ENCODE measurements around the gene SGPP2. TPM values are rescaled to one million over a fixed set of nuclear protein-coding genes. Genes with fewer than 3 reads are reported as not detected.

The SGPP2 gene
- total RNA-seq, 1 experiment from 2014 or later: 0.57 TPM

DNA sequence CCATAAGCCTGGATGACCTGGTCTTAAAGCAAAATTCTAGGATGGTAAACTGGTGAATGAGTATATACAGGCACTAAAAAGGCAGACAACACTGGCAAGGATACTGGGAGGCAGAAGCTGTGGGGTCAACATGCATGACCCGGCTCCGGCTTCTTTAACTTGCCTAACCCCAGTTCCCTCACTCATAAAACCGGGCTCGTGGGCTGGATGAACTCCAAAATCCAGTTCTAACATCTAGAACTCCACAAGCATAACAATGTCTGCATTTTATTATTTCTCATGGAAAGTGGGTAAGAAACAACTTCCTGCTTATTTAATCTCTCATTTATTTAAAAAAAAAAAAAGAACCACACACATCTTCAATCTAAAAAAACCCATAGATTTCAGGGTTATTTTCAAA lies 174.3 kb downstream of the SGPP2 start:
- no peak overlapping the region for H2AFZ ChIP-seq
- H3K27ac ChIP-seq: no peak overlapping the region
- peaks cover 63% of the 10 kb centered on the region for H3K36me3 ChIP-seq (ENCODE audit: low read depth)
- no TSS peak for BruUV-seq (replicated peaks)
- no peaks in the 10 kb centered on the region for H3K9me3 ChIP-seq (ENCODE audit: insufficient read depth, low read depth)
- CTCF ChIA-PET: interaction anchor here (0.6 kb wide), 1 partner anchor 281 kb away, joined by 4 read pairs; no protein-coding TSS in a partner anchor
- 0 out of 2 replicates have a peak, but pooled peaks cover 8% of the 10 kb centered on the region for H3F3A ChIP-seq (ENCODE audit: insufficient read depth, low read depth)
- H3K4me1 ChIP-seq (replicated peaks; ENCODE audit: insufficient read depth): 0 out of 2 replicates have a peak, but pooled peaks cover 7% of the 10 kb centered on the region
- TF ChIP-seq, protein P1, sequence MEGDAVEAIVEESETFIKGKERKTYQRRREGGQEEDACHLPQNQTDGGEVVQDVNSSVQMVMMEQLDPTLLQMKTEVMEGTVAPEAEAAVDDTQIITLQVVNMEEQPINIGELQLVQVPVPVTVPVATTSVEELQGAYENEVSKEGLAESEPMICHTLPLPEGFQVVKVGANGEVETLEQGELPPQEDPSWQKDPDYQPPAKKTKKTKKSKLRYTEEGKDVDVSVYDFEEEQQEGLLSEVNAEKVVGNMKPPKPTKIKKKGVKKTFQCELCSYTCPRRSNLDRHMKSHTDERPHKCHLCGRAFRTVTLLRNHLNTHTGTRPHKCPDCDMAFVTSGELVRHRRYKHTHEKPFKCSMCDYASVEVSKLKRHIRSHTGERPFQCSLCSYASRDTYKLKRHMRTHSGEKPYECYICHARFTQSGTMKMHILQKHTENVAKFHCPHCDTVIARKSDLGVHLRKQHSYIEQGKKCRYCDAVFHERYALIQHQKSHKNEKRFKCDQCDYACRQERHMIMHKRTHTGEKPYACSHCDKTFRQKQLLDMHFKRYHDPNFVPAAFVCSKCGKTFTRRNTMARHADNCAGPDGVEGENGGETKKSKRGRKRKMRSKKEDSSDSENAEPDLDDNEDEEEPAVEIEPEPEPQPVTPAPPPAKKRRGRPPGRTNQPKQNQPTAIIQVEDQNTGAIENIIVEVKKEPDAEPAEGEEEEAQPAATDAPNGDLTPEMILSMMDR (conservative IDR thresholded peaks at IDR 0.05): no peak
- no peak for TF ChIP-seq EZH2 (IDR thresholded peaks at IDR 0.05; ENCODE audit: low read depth)
- no peak overlapping the region for H3K4me2 ChIP-seq
- no peaks in the 10 kb centered on the region for H3K79me2 ChIP-seq (ENCODE audit: low read depth)
- no peaks in the 10 kb centered on the region for H3K27me3 ChIP-seq (ENCODE audit: insufficient read depth, low read depth)
- peaks cover 11% of the 10 kb centered on the region; the same call in 1 of the 2 replicates for H4K20me1 ChIP-seq (ENCODE audit: insufficient read depth)
- DNase-seq: no peak
- intact Hi-C loops (cut with micrococcal nuclease; ENCODE audit: unreplicated experiment): no loop called here
- POLR2A ChIA-PET (ENCODE audit: unreplicated experiment): no interaction called here
- no peaks in the 10 kb centered on the region for H3K9me2 ChIP-seq (ENCODE audit: insufficient read depth)
- H3K4me3 ChIP-seq: no peak overlapping the region

DNA sequence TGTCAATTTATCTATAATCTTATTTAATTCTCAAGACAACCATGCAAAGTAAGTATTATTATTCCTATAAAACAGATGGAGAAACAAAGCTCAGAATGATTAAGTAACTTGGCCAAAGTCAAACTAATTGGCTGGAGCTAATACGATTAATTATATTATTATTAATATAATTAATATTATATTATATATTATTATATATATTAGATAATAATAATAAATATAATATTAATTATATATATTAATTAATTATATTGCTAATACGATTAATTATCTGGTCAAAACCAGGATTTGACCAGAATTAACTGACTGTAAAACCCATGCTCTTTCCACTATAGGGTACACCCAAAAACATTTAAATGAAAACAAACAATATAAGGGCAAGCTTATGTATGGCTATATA lies 179.2 kb downstream of the SGPP2 start:
- H3K27ac ChIP-seq: no peak overlapping the region
- no peaks in the 10 kb centered on the region; the same call in 1 of the 2 replicates for H3K79me2 ChIP-seq (ENCODE audit: low read depth)
- no peaks in the 10 kb centered on the region for H3K9me2 ChIP-seq (ENCODE audit: insufficient read depth)
- no peak overlapping the region for H2AFZ ChIP-seq
- no TSS peak for BruUV-seq (replicated peaks)
- intact Hi-C loops (cut with micrococcal nuclease; ENCODE audit: unreplicated experiment): no loop called here
- no peaks in the 10 kb centered on the region; the same call in 1 of the 2 replicates for H3F3A ChIP-seq (ENCODE audit: insufficient read depth, low read depth)
- ChIA-PET CTCF (no interaction called here), POLR2A (ENCODE audit: unreplicated experiment) (no interaction called here)
- peaks cover 50% of the 10 kb centered on the region for H3K36me3 ChIP-seq (ENCODE audit: low read depth)
- no peaks in the 10 kb centered on the region for H3K4me1 ChIP-seq (replicated peaks; ENCODE audit: insufficient read depth)
- H4K20me1 ChIP-seq (ENCODE audit: insufficient read depth): peaks cover 23% of the 10 kb centered on the region; the same call in 1 of the 2 replicates
- no peaks in the 10 kb centered on the region for H3K27me3 ChIP-seq (ENCODE audit: insufficient read depth, low read depth)
- H3K4me3 ChIP-seq: no peak overlapping the region
- DNase-seq: no peak
- no peaks in the 10 kb centered on the region for H3K9me3 ChIP-seq (ENCODE audit: insufficient read depth, low read depth)
- TF ChIP-seq, protein P1 (conservative IDR thresholded peaks at IDR 0.05): no peak
- TF ChIP-seq EZH2 (IDR thresholded peaks at IDR 0.05; ENCODE audit: low read depth): no peak
- H3K4me2 ChIP-seq: no peak overlapping the region

DNA sequence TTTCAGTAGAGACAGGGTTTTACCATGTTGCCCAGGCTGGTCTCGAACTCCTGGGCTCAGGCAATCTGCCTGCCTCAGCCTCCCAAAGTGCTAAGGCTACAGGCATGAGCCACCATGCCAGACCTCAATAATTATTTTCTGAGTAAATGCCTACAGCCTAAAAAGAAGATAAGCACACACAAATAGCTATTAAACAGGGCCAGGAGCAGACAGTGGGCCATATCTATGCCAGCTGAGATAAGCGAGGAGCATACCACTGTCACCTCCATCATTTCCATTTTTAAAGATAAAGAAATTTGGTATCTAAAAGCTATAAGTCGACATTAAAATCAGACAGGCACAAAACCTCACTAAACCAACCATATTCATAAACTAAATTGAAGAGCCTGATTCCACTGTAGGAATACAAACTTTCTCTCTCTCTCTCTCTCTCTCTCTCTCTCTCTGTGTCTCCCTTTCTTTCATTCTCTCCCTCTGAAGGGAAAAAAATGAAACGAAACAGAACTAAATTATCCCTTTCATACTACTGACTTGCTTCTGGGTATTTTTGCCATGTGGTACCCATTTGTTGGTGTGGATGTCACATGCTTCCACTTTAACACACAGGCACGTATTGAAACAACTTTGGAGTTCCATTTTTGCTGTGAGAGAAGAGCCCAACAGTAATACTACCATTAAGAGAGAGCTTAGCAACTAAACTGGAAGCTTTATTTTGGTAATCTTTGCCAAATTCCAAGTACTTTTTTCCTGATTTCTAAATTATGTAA lies 180.6 kb downstream of the SGPP2 start:
- H3K4me1 ChIP-seq (replicated peaks; ENCODE audit: insufficient read depth): no peaks in the 10 kb centered on the region
- BruUV-seq (replicated peaks): no TSS peak
- ChIA-PET CTCF (interaction anchor here (0.7 kb wide), 3 partner anchors 185 to 266 kb away, joined by 4 to 8 read pairs (median 5); no protein-coding TSS in a partner anchor), POLR2A (ENCODE audit: unreplicated experiment) (interaction anchor here (0.6 kb wide), 1 partner anchor 24 kb away, joined by 6 read pairs; no protein-coding TSS in a partner anchor)
- no peaks in the 10 kb centered on the region for H3K9me2 ChIP-seq (ENCODE audit: insufficient read depth)
- H3K36me3 ChIP-seq (ENCODE audit: low read depth): peaks cover 44% of the 10 kb centered on the region
- no peaks in the 10 kb centered on the region; the same call in 1 of the 2 replicates for H3K79me2 ChIP-seq (ENCODE audit: low read depth)
- H4K20me1 ChIP-seq (ENCODE audit: insufficient read depth): peaks cover 35% of the 10 kb centered on the region; the same call in 1 of the 2 replicates
- TF ChIP-seq, protein P1 (conservative IDR thresholded peaks at IDR 0.05): no peak
- TF ChIP-seq EZH2 (IDR thresholded peaks at IDR 0.05; ENCODE audit: low read depth): no peak
- H3K4me2 ChIP-seq: no peak overlapping the region
- H3F3A ChIP-seq (ENCODE audit: insufficient read depth, low read depth): no peaks in the 10 kb centered on the region; the same call in 1 of the 2 replicates
- H3K4me3 ChIP-seq: no peak overlapping the region
- H3K9me3 ChIP-seq (ENCODE audit: insufficient read depth, low read depth): no peaks in the 10 kb centered on the region
- intact Hi-C loops (cut with micrococcal nuclease; ENCODE audit: unreplicated experiment): no loop called here
- no peak overlapping the region for H2AFZ ChIP-seq
- H3K27me3 ChIP-seq (ENCODE audit: insufficient read depth, low read depth): no peaks in the 10 kb centered on the region
- no peak for DNase-seq
- no peak overlapping the region for H3K27ac ChIP-seq

All from PC-9 (cell line).